Mucosa of rectum (tissue), 2 donors: Measurements from ENCODE around the gene ARHGAP5.

Source experiments
- H3K27ac ChIP-seq, 2 donors: one replicate each; pipeline ENCODE4 v1.7.0; 2013; ENCODE audit warnings: inconsistent platforms in 2 of 2, low read depth in 2 of 2, low read length in 2 of 2
- H3K27me3 ChIP-seq, 2 donors: one replicate each; pipeline ENCODE4 v1.7.0; 2013; ENCODE audit warnings: low read length in 2 of 2; ENCODE audit not compliant: control insufficient read depth in 2 of 2, insufficient read depth in 2 of 2
- H3K36me3 ChIP-seq, 2 donors: one replicate each; pipeline ENCODE4 v1.7.0; 2013; ENCODE audit warnings: low read length in 2 of 2; ENCODE audit not compliant: control insufficient read depth in 2 of 2, insufficient read depth in 2 of 2
- H3K4me1 ChIP-seq, 2 donors: one replicate each; pipeline ENCODE4 v1.7.0; 2013; ENCODE audit warnings: low read length in 2 of 2, mild to moderate bottlenecking in 1 of 2; ENCODE audit not compliant: control insufficient read depth in 2 of 2, insufficient read depth in 2 of 2
- H3K4me3 ChIP-seq, 2 donors: one replicate each; pipeline ENCODE4 v1.7.0; 2013; ENCODE audit warnings: low read length in 2 of 2
- H3K9ac ChIP-seq, 2 donors: one replicate each; pipeline ENCODE4 v1.7.0; 2013; ENCODE audit warnings: low read length in 2 of 2, low read depth in 1 of 2, mild to moderate bottlenecking in 1 of 2
- H3K9me3 ChIP-seq, 2 donors: one replicate each; pipeline ENCODE4 v1.7.0; 2013; ENCODE audit warnings: low read length in 2 of 2; ENCODE audit not compliant: control insufficient read depth in 2 of 2
- donor health status: healthy.
- donor health status: Normal muscosa, but diverticular disease.

The ARHGAP5 gene

DNA sequence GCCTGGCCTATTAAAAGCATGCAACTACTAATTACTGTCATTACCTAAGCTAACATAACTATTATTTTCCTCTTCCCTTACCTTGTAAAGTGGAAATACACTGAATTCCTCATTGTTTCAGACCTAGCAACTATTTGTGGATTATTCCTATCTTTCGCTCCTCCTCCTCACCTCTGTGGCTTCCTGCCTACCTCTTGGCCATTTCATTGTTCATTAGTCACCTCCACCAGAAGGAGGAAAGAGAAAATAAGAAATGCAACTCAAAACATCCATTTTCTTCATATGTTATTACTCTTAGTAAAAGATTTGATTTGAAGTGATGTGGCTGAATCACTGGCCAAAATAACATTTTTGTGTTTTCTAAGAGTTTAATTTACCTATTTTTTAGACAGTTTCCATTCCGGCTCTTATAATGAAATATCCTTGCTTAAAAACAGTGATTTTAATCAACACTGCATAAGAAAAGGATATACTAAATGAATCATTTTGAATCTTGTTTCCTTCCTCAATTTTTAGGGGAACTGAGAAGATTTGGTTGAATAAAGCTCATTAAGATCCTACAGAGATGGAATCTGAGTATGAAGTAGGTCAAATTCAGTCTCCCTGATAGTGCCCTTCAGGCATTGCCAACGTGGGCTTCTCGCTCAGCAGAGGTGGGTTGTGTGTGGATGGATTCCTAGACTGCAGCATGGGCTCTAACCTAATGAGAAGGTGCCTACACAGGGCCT lies 27.6 kb upstream of the ARHGAP5 start:
- Histone ChIP-seq H3K4me3 (no peak overlapping the region), H3K36me3 (no peaks in the 10 kb centered on the region), H3K4me1 (no peaks in the 10 kb centered on the region), H3K9ac (no peak overlapping the region), H3K27ac (no peak overlapping the region), H3K9me3 (no peaks in the 10 kb centered on the region), H3K27me3 (no peaks in the 10 kb centered on the region)

DNA sequence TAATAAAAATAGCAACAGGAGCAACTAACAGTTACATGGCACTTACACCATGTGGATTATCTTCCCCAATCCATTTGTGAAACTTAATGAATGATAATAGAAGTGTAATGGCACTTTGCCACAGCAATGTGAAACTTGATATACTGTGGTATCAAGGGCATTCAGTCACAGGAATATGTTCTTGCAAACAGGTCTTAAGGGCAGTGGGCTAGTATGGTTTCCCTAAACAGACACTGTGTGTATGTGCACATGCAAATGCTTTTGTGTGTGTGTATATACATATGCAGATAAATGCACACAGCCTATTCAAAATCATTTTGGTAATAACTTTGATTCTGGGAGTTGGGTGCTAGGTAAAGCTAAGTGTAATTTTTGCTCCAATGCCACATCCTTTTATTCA lies 26.2 kb upstream of the ARHGAP5 start:
- H3K4me3 ChIP-seq, result no peak overlapping the region
- H3K27me3 ChIP-seq, result no peaks in the 10 kb centered on the region
- no peak overlapping the region for H3K9ac ChIP-seq
- no peaks in the 10 kb centered on the region for H3K4me1 ChIP-seq
- H3K36me3 ChIP-seq, result no peaks in the 10 kb centered on the region
- H3K9me3 ChIP-seq, result no peaks in the 10 kb centered on the region
- no peak overlapping the region for H3K27ac ChIP-seq

GRCh38 chr14:32054536-32054935 lies 22.6 kb upstream of the ARHGAP5 start:
- H3K27me3 ChIP-seq, result no peaks in the 10 kb centered on the region
- H3K27ac ChIP-seq, result no peak overlapping the region
- no peak overlapping the region for H3K9ac ChIP-seq
- no peaks in the 10 kb centered on the region for H3K9me3 ChIP-seq
- H3K4me3 ChIP-seq, result no peak overlapping the region
- H3K4me1 ChIP-seq, result no peaks in the 10 kb centered on the region
- H3K36me3 ChIP-seq, result no peaks in the 10 kb centered on the region

DNA sequence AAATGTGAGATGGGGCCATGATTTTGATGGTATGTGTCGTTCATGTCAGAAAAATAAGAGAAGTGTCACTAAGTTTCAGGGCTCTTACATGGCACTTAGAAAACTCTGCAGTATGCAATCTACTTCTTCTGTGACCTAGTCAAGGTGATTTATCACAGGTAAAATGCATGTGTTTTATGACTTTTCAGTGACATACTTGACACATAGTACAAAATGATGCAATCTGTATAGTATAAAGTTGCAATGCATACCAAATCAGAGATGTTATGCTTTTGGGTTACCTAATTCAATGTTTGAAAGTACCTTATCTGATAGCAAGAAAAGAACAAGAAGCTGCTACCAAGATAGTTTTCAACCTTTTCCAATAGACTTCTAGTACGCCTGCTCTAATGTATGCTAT lies 21.9 kb upstream of the ARHGAP5 start:
- Histone ChIP-seq H3K36me3 (no peaks in the 10 kb centered on the region), H3K4me3 (no peak overlapping the region), H3K9me3 (no peaks in the 10 kb centered on the region), H3K9ac (no peak overlapping the region), H3K27me3 (no peaks in the 10 kb centered on the region), H3K4me1 (no peaks in the 10 kb centered on the region), H3K27ac (no peak overlapping the region)

DNA sequence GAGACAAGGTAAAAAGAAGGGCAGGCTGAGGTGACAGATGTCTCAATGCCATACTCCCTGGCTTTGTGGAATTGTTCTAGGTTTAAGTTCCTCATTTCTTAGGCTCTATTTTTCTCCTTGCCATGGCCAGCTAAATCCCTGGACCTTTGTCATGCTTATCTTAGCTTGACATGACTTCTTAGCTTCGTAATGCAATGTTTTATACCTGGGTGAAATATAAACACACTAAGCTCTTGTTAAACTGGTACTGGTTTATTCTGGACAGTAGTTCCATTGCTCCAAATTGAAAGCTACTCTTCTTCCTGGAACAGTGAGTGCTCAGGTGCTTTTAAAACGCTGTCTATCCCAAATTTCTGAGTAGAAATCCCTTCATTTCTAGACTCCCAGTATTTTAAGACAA lies 17.4 kb upstream of the ARHGAP5 start:
- Histone ChIP-seq H3K4me3 (no peak overlapping the region), H3K36me3 (no peaks in the 10 kb centered on the region), H3K9me3 (no peaks in the 10 kb centered on the region), H3K27me3 (no peaks in the 10 kb centered on the region), H3K4me1 (no peaks in the 10 kb centered on the region), H3K9ac (no peak overlapping the region), H3K27ac (no peak overlapping the region)

GRCh38 chr14:32064931-32065330 lies 12.2 kb upstream of the ARHGAP5 start:
- no peaks in the 10 kb centered on the region for H3K9me3 ChIP-seq
- H3K27ac ChIP-seq, result no peak overlapping the region
- H3K27me3 ChIP-seq, result no peaks in the 10 kb centered on the region
- no peaks in the 10 kb centered on the region for H3K36me3 ChIP-seq
- no peaks in the 10 kb centered on the region for H3K4me1 ChIP-seq
- H3K9ac ChIP-seq, result no peak overlapping the region
- no peak overlapping the region for H3K4me3 ChIP-seq

GRCh38 chr14:32068708-32069107 lies 8.4 kb upstream of the ARHGAP5 start:
- Histone ChIP-seq H3K27me3 (no peaks in the 10 kb centered on the region), H3K4me3 (no peak overlapping the region), H3K9me3 (no peaks in the 10 kb centered on the region), H3K27ac (no peak overlapping the region), H3K9ac (no peak overlapping the region), H3K36me3 (no peaks in the 10 kb centered on the region), H3K4me1 (no peaks in the 10 kb centered on the region)

DNA sequence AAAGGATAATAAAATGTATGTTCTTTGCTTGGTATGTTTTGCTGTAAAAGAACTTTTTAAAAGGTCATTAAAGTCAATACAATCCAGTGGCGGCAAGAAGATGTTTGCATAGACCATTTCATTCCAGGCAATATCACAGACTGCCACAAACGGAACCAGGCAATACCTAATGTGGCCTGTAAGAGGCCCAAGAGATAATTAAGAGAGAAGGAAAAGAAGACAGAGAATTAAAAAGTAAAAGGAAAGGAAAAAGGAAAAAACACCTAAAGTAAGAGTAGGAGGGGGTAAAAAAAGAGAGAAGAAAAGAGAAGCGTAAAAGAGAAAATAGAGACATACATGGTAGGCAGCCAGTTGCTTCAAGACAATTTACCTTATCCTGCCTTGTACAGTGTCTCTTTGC lies 6.8 kb upstream of the ARHGAP5 start:
- no peak overlapping the region for H3K9ac ChIP-seq
- no peak overlapping the region for H3K4me3 ChIP-seq
- H3K27ac ChIP-seq, result no peak overlapping the region
- no peaks in the 10 kb centered on the region for H3K36me3 ChIP-seq
- no peaks in the 10 kb centered on the region for H3K9me3 ChIP-seq
- H3K27me3 ChIP-seq, result no peaks in the 10 kb centered on the region
- H3K4me1 ChIP-seq, result peaks cover 5 to 6% of the 10 kb centered on the region in 2 donors

- Histone ChIP-seq H3K9ac (no peak overlapping the region), H3K27me3 (no peaks in the 10 kb centered on the region), H3K4me3 (no peak overlapping the region), H3K9me3 (no peaks in the 10 kb centered on the region), H3K4me1 (peaks cover 5 to 6% of the 10 kb centered on the region in 2 donors), H3K36me3 (no peaks in the 10 kb centered on the region), H3K27ac (no peak overlapping the region)
These were observed 4.4 kb upstream of the ARHGAP5 start for GRCh38 chr14:32072676-32073075.

DNA sequence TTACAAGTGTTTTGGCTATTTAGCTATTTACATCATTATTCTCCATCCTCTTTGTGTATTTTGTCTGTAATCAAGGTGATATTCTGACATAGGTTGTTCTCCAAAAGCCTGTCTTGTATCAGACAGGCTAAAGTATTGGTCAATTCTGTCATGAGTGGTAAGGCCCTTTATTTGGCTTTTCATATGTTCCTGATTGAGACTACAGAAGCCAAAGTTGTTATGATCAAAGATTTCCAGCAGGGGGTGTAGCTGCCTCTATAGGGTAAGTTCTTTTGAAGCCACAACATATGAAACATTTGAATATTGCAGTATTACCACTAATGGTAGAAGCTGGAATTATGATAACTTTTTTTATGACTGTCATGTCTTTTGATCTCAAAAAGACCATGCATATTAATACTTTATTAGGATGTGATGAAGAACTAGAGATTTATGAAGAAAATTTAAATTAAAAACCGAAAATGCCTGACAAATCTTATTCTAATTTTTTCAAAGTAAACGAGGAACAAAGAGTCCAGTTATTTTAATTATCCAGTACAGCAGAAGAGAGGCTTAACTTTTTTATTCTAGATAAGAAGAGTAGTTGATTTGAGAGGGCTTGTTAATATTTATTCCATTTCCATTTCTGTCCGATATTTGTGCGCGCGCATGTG lies 3.4 kb upstream of the ARHGAP5 start:
- no peaks in the 10 kb centered on the region for H3K27me3 ChIP-seq
- H3K4me1 ChIP-seq, result peaks cover 7 to 10% of the 10 kb centered on the region in 2 donors
- H3K9ac ChIP-seq, result no peak overlapping the region
- H3K36me3 ChIP-seq, result no peaks in the 10 kb centered on the region
- no peaks in the 10 kb centered on the region for H3K9me3 ChIP-seq
- no peak overlapping the region for H3K27ac ChIP-seq
- no peak overlapping the region for H3K4me3 ChIP-seq
